Measurements from ENCODE around the gene SRCAP.

SRCAP gene

DNA sequence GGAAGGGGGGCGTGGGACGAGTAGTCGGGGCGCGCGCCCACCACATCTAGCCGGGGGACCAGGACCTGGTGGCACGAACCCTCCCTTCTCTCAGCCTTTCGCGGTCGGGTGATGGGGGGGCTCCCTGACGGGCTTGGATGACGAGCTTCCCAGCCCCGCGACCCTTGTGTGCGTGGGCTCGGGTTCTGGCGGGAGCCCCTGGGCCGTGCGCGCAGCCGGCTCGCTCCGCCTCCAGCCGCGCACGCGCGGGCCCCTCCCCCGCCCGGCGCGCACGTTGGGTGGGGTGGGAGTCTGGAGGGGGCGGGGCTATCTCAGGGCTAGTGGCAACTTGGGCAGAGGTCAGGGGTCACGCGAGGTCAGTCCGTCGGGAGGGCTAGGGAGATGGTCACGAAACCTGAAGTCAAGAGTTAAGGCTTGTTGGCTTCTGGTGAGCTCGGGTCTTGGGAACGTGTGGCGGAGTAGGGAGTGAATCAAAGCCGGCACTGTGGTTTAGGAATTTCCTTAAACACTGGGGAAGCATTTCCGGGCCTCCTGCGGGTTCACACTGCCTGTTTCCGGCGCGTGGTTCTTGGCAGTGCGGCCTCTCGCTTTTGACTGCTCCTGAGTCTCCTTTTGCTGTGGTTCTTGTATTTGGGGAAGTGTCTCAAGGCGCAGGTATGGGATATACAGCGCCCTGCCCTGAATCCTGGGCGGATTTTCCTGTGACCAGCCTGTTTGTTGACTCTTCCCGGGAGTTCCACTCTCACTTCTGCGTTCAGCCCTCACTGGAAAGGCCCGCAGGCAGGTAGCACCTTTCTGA, at the start of gene SRCAP:
TSS of gene SRCAP (plus strand) at position 356 of the 799 bp plus-strand sequence. CDS start 1,654 bp downstream, outside the sequence.
- peak; percentile 92 for DNase-seq (ENCODE audit: low spot score)

- DNase-seq (ENCODE audit: low spot score): no peak
Observed at GRCh38 chr16:30649725-30650368, 49.1 kb upstream of the SRCAP start.

- peak; percentile 89 for DNase-seq (ENCODE audit: low spot score)
Observed at GRCh38 chr16:30650369-30651123, 48.4 kb upstream of the SRCAP start, which contains the start of gene PRR14. PRR14 (plus strand) TSS chr16:30650960; CDS start chr16:30651646, 686 bp downstream.

GRCh38 chr16:30651124-30652004, 47.6 kb upstream of the SRCAP start:
- peak; percentile 25 for DNase-seq (ENCODE audit: low spot score)

- no peak for DNase-seq (ENCODE audit: low spot score)
Observed at GRCh38 chr16:30652005-30652296, 47.0 kb upstream of the SRCAP start.

GRCh38 chr16:30652718-30653117, 46.3 kb upstream of the SRCAP start:
- no peak for DNase-seq (ENCODE audit: low spot score)

GRCh38 chr16:30654856-30655255, 44.1 kb upstream of the SRCAP start:
- no peak for DNase-seq (ENCODE audit: low spot score)

- no peak for DNase-seq (ENCODE audit: low spot score)
Observed at GRCh38 chr16:30655815-30656347, 43.1 kb upstream of the SRCAP start.

- no peak for DNase-seq (ENCODE audit: low spot score)
Observed at GRCh38 chr16:30656388-30656787, 42.6 kb upstream of the SRCAP start.

DNA sequence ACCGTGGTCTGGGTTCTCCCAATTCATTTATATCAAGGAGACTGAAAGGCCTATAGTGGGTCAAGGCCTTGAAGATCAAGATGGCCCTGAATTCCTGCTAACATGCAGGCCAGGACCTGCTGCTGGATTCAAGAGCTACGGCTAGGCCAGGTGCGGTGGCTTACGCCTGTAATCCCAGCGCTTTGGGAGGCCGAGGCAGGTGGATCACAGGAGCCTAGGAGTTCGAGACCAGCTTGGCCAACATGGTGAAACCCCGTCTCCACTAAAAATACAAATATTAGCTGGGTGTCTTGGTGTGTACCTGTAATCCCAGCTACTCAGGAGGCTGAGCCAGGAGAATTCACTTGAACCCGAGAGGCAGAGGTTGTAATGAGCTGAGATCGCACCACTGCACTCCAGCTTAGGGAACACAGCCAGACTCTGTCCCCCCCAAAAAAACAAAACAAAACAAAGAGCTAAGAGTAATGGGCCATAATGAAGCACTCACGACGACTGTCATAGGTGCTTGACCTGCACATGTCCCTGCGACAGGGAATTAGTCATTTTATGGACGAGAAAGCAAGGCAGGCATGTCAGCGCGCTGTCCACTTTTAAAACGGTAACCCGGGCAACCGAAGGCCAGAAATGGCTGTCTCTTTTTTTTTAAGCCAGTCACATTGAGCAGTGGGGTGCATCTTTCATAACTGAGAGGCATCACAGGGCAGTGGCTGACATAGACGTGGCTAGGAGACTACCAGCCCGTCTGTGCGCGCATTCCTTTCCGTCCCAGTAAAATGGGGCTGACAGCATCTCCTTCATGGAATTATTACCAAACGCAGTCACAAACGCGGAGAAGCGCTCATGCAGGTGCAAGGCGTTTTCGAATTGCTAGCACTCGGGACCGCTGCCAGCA, 41.8 kb upstream of the SRCAP start:
- no peak for DNase-seq (ENCODE audit: low spot score)

DNA sequence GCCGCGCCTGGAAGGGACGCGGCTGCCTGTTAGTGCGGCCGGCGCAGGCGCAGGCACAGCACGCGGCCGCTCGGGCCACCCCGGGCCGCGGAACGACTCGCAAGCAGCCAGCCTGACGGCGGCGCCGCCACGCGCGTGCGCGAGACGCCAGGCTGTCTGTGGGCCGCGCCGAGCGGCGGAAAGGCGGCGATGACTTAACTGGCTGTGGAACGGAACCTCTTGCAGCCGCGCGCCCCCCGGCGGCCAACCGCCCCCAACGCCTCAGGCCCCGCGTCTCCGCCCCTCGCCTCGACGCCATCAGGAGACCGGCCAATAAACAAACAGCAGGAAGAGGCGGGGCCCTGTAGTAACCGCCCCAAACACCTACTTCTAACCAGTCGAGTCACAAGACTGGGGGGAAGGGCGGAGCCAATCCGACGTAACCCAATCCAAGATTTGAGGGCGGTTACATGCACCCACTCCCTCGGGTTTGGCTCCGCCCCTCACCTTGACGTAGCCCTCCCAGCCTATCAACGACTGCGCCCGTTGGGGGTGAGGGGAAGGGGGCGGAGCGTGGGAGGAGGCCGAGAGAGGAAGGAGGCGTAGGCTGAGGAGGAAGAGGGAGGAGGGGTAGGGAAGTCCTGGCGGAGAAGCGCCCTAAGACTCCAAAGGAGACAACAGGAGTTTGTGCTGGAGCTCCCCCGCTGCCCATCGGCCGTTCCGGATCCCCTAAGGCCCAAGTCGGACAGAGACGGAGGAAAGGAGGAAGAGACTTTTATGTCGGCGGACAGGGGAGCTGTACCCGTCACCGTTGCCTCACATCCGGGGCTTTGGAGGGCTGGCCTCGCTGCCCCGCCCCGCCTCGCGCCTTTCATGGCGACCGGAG, 40.9 kb upstream of the SRCAP start, which contains the start of gene FBRS:
TSS of gene FBRS (plus strand) at position 566 of the 865 bp plus-strand sequence. CDS start 1,088 bp downstream, outside the sequence.
- peak; percentile 99 for DNase-seq (ENCODE audit: low spot score)

DNA sequence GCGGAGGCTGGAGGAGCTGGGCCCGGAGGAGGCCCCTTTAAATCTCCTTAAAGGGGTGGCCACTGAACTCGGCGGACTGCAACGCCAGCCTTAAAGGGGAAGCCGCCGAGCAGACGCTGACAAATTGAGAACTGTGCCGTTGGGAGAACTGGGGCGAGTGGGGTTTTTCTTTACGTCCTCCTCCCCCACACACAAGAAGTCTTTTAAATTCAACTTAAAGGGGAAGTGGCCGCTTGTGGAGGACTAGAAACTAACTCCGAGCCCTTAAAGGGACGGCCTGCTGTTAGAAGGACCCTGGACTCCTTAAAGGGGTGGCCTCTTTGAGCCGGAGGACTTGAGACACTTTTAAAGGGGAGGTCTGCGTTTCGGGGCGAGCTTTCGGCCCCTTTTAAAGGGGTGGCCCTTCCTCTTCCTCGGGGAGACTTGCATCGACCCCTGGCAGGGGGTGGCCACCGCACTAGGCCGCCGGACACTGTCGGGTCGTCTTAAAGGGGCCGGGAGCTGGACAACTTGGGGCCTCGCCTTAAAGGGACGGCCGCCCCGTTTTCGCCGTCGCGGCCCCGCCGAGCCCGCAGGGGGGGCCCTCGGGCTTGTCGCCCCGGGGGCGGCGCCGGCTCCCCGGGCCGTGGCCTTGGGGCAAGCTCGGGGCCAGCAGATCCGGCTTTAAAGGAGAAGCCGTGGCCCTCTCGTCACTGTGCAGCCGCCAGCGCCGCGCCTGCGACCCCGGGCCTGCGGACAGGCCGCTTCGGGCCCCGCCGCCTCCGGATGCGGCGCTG, 40.1 kb upstream of the SRCAP start:
- no peak for DNase-seq (ENCODE audit: low spot score)

DNA sequence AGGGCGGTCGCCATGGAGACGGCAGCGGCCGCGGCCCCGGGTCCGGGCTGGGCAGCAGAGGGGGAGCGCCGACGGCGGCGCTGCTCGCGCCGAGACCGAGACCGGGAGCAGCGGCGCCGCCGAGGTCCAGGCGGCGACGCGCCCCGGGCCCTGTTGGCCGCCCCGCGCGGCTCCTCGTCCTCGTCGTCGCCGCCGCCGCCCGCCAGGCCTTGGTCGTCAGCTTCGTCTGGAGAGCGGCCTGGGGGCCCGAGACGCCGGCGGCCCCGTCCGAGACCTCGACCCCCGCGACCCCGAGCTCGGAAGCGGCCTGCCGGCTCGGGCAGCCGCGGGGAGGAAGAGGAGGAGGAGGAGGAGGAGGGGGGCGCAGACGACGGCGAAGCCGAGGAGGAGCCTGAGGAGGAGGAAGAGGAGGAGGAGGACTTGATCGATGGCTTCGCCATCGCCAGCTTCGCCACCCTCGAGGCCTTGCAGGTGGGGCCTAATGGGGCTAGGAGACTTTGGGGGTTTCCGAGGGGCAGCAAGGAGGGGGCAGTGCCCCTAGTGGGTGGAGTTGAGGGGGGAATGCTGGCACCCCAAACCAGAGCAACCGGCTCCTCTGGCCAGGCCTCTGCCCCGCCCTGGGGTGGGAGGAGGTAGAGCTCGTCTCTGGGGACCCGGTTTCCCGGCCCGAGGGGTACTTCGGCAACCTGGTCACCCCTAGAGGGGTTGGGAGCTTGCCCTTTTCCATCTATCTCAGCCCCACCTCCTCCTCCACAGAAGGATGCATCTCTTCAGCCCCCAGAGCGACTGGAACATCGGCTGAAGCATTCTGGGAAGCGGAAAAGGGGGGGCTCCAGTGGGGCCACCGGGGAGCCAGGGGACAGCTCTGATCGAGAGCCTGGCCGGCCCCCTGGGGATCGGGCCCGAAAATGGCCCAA, 39.2 kb upstream of the SRCAP start:
- no peak for DNase-seq (ENCODE audit: low spot score)

- DNase-seq (ENCODE audit: low spot score): no peak
Observed at GRCh38 chr16:30660424-30661261, 38.3 kb upstream of the SRCAP start.

DNA sequence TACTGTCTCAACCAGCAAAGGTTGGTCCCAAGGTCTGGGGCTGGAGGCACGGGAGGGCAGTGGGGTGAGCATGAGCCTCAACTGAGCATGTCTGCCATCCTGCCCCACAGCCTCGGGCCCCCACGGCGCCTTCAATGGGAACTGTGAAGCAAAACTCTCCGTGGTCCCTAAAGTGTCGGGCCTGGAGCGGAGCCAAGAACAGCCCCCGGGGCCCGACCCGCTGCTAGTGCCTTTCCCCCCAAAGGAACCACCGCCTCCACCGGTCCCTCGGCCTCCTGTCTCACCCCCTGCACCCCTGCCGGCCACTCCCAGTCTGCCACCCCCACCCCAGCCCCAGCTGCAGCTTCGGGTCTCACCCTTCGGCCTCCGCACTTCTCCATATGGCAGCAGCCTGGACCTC, 36.5 kb upstream of the SRCAP start:
- DNase-seq (ENCODE audit: low spot score): no peak

GRCh38 chr16:30663038-30663437, 35.9 kb upstream of the SRCAP start:
- DNase-seq (ENCODE audit: low spot score): no peak

DNA sequence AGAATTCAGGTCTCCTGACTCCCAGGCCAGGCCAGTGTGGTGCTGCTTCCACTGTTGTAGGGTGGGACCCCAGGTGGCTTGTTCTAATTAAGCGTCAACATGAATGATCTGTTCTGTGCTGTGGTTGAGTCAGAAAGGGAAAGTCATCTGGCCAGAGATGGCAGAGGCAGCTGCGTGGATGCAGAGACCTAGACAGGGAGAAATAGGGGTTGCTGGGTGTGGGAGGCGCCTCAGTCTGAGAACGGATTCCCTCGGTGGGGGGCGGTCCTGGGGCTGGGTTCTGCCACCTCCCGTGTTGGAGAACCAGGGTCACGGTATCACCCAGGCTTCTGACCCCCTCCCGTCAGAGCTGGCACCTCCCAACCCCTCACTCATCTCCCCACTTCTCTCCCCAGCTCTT, 35.2 kb upstream of the SRCAP start:
- DNase-seq (ENCODE audit: low spot score): no peak

Measured in COLO829 (cell line).